Tibial nerve (tissue), 4 donors: ENCODE measurements around the gene ACTL9.

ENCODE experiments used
- EP300 ChIP-seq, 2 donors: sonication (generic); formaldehyde crosslinking; IDR thresholded peaks; one replicate each; pipeline ENCODE4 v1.6.1; 2017; ENCODE audit warnings: antibody characterized with exemption in 2 of 2, mild to moderate bottlenecking in 1 of 2
- TF ChIP-seq, protein P1 (sequence below), 5 experiments: fragments of 200-600 bp in 3 of 5; fragments of 450-650 bp in 2 of 5; sonication (generic) in 3 of 5; IDR thresholded peaks; one replicate each; pipeline ENCODE4 v1.5.1; 2016 to 2019; ENCODE audit warnings: antibody characterized with exemption in 5 of 5, mild to moderate bottlenecking in 3 of 5, moderate library complexity in 2 of 5

DNA sequence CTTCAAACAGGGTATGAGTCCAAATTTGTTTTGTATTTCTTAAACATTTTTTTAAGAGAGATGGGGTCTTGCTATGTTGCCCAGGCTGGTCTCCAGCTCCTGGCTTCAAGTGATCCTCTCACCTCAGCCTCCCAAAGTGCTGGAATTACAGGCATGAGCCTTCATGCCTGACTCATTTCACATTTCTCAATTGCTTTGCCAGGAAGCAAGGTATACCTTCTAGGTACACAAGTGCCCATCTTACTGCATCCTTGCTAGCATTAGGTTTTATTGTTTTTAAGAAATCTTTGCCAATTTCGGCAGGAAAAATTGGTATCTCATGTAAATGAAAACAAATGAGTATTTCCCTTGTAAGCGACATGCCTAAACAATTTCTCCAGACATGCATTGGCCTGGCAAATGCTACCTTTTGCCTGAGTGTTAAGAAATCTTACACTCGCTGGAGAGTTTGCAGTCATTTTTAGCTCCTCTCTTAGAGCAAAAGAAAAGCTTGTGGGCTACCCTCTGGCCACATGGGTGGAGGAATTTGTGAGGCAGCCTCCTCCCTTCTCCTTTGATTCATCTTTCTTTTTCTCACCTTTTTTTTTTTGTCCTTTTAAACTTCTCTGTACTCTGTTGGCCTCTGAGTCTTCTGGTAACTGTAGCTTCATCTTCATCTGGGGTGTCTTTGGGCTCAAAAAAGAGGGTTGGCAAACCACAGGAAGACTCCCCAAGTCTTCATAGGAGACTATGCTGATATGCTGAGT lies 33.0 kb downstream of the ACTL9 start:
- TF ChIP-seq, protein P1, sequence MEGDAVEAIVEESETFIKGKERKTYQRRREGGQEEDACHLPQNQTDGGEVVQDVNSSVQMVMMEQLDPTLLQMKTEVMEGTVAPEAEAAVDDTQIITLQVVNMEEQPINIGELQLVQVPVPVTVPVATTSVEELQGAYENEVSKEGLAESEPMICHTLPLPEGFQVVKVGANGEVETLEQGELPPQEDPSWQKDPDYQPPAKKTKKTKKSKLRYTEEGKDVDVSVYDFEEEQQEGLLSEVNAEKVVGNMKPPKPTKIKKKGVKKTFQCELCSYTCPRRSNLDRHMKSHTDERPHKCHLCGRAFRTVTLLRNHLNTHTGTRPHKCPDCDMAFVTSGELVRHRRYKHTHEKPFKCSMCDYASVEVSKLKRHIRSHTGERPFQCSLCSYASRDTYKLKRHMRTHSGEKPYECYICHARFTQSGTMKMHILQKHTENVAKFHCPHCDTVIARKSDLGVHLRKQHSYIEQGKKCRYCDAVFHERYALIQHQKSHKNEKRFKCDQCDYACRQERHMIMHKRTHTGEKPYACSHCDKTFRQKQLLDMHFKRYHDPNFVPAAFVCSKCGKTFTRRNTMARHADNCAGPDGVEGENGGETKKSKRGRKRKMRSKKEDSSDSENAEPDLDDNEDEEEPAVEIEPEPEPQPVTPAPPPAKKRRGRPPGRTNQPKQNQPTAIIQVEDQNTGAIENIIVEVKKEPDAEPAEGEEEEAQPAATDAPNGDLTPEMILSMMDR (IDR thresholded peaks at IDR 0.05) = no peak
- no peak for TF ChIP-seq EP300 (IDR thresholded peaks at IDR 0.05)
